Activated naive CD8-positive, alpha-beta T cell treated with anti-CD3 and anti-CD28 coated beads, Interleukin-2, amount 10 ng/mL, durations not matched to agents 7 days and 5 days (primary cell): ENCODE data around the gene CIB4. TPM values are rescaled to one million over a fixed set of nuclear protein-coding genes. Genes with fewer than 3 reads are reported as not detected.

Source experiments
- ATAC-seq: fragments of 150-1000 bp; cut with Tn5 transposase; one replicate; pipeline ENCODE4 v1.10.0; 2021; ENCODE audit warnings: low read depth, moderate library complexity
- POLR2A ChIA-PET: fragments of 350-600 bp; sonication (Branson Sonifier 250); formaldehyde crosslinking; loops from one replicate; lab custom pipeline; 2021; ENCODE audit warnings: antibody characterized with exemption; lab: Charles Lee
- DNase-seq: peaks from one replicate; pipeline ENCODE4 v3.0.0; 2021
- H3K27ac Mint-ChIP-seq: one replicate; pipeline ENCODE4 v1.8.0; 2022; ENCODE audit warnings: mild to moderate bottlenecking, mixed read lengths
- H3K27me3 Mint-ChIP-seq: one replicate; pipeline ENCODE4 v1.8.0; 2022; ENCODE audit warnings: mild to moderate bottlenecking, moderate library complexity, mixed read lengths
- H3K36me3 Mint-ChIP-seq: one replicate; pipeline ENCODE4 v1.8.0; 2021; ENCODE audit warnings: mild to moderate bottlenecking, mixed read lengths
- H3K4me1 Mint-ChIP-seq: one replicate; pipeline ENCODE4 v1.8.0; 2021; ENCODE audit warnings: mixed read lengths
- H3K4me3 Mint-ChIP-seq: one replicate; pipeline ENCODE4 v1.8.0; 2022; ENCODE audit warnings: mild to moderate bottlenecking, moderate library complexity, mixed read lengths
- H3K9me3 Mint-ChIP-seq: one replicate; pipeline ENCODE4 v1.8.0; 2021; ENCODE audit warnings: mixed read lengths
- total RNA-seq, 2 experiments: library from RNA; stranded (reverse); gene quantifications; one replicate each; pipeline ENCODE4 v1.2.3, GENCODE V29; 2021

Gene CIB4
- total RNA-seq, 2 experiments from 2014 or later: not detected

- H3K27me3 Mint-ChIP-seq: peaks cover 72% of the 10 kb centered on the region
- H3K36me3 Mint-ChIP-seq: no peaks in the 10 kb centered on the region
- POLR2A ChIA-PET: no interaction called here
- H3K4me1 Mint-ChIP-seq: peaks cover 2% of the 10 kb centered on the region
- H3K4me3 Mint-ChIP-seq: peak overlapping the region; percentile 57
- ATAC-seq: peak; percentile 92
- H3K27ac Mint-ChIP-seq: no peak overlapping the region
- DNase-seq: peak; percentile 73
- no peaks in the 10 kb centered on the region for H3K9me3 Mint-ChIP-seq
Measured at GRCh38 chr2:26561918-26562810, 79.0 kb downstream of the CIB4 start.

GRCh38 chr2:26561376-26561775 lies 79.8 kb downstream of the CIB4 start:
- H3K9me3 Mint-ChIP-seq: no peaks in the 10 kb centered on the region
- POLR2A ChIA-PET: no interaction called here
- DNase-seq: peak; percentile 19
- ATAC-seq: no peak
- peaks cover 70% of the 10 kb centered on the region for H3K27me3 Mint-ChIP-seq
- H3K27ac Mint-ChIP-seq: no peak overlapping the region
- H3K4me3 Mint-ChIP-seq: peak overlapping the region; percentile 57
- H3K4me1 Mint-ChIP-seq: peaks cover 2% of the 10 kb centered on the region
- no peaks in the 10 kb centered on the region for H3K36me3 Mint-ChIP-seq

GRCh38 chr2:26560892-26561291 lies 80.3 kb downstream of the CIB4 start:
- Mint-ChIP-seq H3K36me3 (no peaks in the 10 kb centered on the region), H3K27me3 (peaks cover 70% of the 10 kb centered on the region)

GRCh38 chr2:26559556-26559955 lies 81.6 kb downstream of the CIB4 start:
- peak; percentile 8 for DNase-seq
- no peak for ATAC-seq
- Mint-ChIP-seq H3K4me1 (peaks cover 2% of the 10 kb centered on the region), H3K9me3 (no peaks in the 10 kb centered on the region), H3K36me3 (no peaks in the 10 kb centered on the region), H3K27ac (no peak overlapping the region), H3K27me3 (peaks cover 64% of the 10 kb centered on the region), H3K4me3 (no peak overlapping the region)
- POLR2A ChIA-PET: no interaction called here

More at GRCh38 chr2:26560892-26561291, 80.3 kb downstream of the CIB4 start:
- H3K9me3 Mint-ChIP-seq: no peaks in the 10 kb centered on the region
- POLR2A ChIA-PET: no interaction called here
- ATAC-seq: no peak
- DNase-seq: peak; percentile 1
- peaks cover 2% of the 10 kb centered on the region for H3K4me1 Mint-ChIP-seq
- H3K4me3 Mint-ChIP-seq: no peak overlapping the region
- H3K27ac Mint-ChIP-seq: no peak overlapping the region

- DNase-seq (peak; percentile 15), ATAC-seq (no peak)
- Mint-ChIP-seq H3K4me3 (no peak overlapping the region), H3K36me3 (no peaks in the 10 kb centered on the region), H3K27ac (no peak overlapping the region), H3K27me3 (peaks cover 59% of the 10 kb centered on the region), H3K4me1 (peaks cover 2% of the 10 kb centered on the region), H3K9me3 (no peaks in the 10 kb centered on the region)
- POLR2A ChIA-PET: no interaction called here
Measured at GRCh38 chr2:26559044-26559405, 82.1 kb downstream of the CIB4 start.

GRCh38 chr2:26558271-26559043 lies 82.7 kb downstream of the CIB4 start:
- ATAC-seq (no peak), DNase-seq (peak; percentile 18)
- H3K4me1 Mint-ChIP-seq: peaks cover 2% of the 10 kb centered on the region
- H3K4me3 Mint-ChIP-seq: no peak overlapping the region
- POLR2A ChIA-PET: no interaction called here
- H3K27ac Mint-ChIP-seq: no peak overlapping the region
- H3K36me3 Mint-ChIP-seq: no peaks in the 10 kb centered on the region
- H3K9me3 Mint-ChIP-seq: no peaks in the 10 kb centered on the region
- peaks cover 54% of the 10 kb centered on the region for H3K27me3 Mint-ChIP-seq

GRCh38 chr2:26557244-26557925 lies 83.8 kb downstream of the CIB4 start:
- Mint-ChIP-seq H3K4me1 (peaks cover 1% of the 10 kb centered on the region), H3K9me3 (no peaks in the 10 kb centered on the region), H3K4me3 (no peak overlapping the region), H3K36me3 (no peaks in the 10 kb centered on the region), H3K27ac (no peak overlapping the region), H3K27me3 (peaks cover 44% of the 10 kb centered on the region)
- DNase-seq (peak; percentile 15), ATAC-seq (no peak)
- POLR2A ChIA-PET: no interaction called here

GRCh38 chr2:26556309-26557243 lies 84.6 kb downstream of the CIB4 start:
- Mint-ChIP-seq H3K4me3 (no peak overlapping the region), H3K27me3 (peaks cover 41% of the 10 kb centered on the region), H3K36me3 (no peaks in the 10 kb centered on the region), H3K4me1 (no peaks in the 10 kb centered on the region), H3K27ac (no peak overlapping the region), H3K9me3 (no peaks in the 10 kb centered on the region)
- POLR2A ChIA-PET: no interaction called here
- DNase-seq (peak; percentile 12), ATAC-seq (no peak)

GRCh38 chr2:26555246-26556133 lies 85.7 kb downstream of the CIB4 start:
- no peak for ATAC-seq
- POLR2A ChIA-PET: no interaction called here
- no peaks in the 10 kb centered on the region for H3K4me1 Mint-ChIP-seq
- peak; percentile 11 for DNase-seq
- H3K36me3 Mint-ChIP-seq: no peaks in the 10 kb centered on the region
- no peaks in the 10 kb centered on the region for H3K9me3 Mint-ChIP-seq
- no peak overlapping the region for H3K4me3 Mint-ChIP-seq
- peaks cover 36% of the 10 kb centered on the region for H3K27me3 Mint-ChIP-seq
- H3K27ac Mint-ChIP-seq: no peak overlapping the region

GRCh38 chr2:26552641-26553374 lies 88.4 kb downstream of the CIB4 start:
- H3K4me3 Mint-ChIP-seq: no peak overlapping the region
- H3K9me3 Mint-ChIP-seq: no peaks in the 10 kb centered on the region
- no peaks in the 10 kb centered on the region for H3K36me3 Mint-ChIP-seq
- H3K27ac Mint-ChIP-seq: no peak overlapping the region
- peaks cover 15% of the 10 kb centered on the region for H3K27me3 Mint-ChIP-seq
- POLR2A ChIA-PET: no interaction called here
- DNase-seq (peak; percentile 4), ATAC-seq (no peak)
- no peaks in the 10 kb centered on the region for H3K4me1 Mint-ChIP-seq

- DNase-seq (no peak), ATAC-seq (no peak)
- no peaks in the 10 kb centered on the region for H3K36me3 Mint-ChIP-seq
- no peaks in the 10 kb centered on the region for H3K4me1 Mint-ChIP-seq
- no peaks in the 10 kb centered on the region for H3K9me3 Mint-ChIP-seq
- H3K27ac Mint-ChIP-seq: no peak overlapping the region
- no peak overlapping the region for H3K4me3 Mint-ChIP-seq
- POLR2A ChIA-PET: no interaction called here
- H3K27me3 Mint-ChIP-seq: peaks cover 27% of the 10 kb centered on the region
Measured at GRCh38 chr2:26550276-26551015, 90.7 kb downstream of the CIB4 start.
